NCI-H526 (cell line): ENCODE results near the gene CCDC137.

ENCODE experiments used
- DNase-seq, 2 experiments: peaks; one replicate each; lab custom pipeline; 2025; lab: John Stamatoyannopoulos, UW

CCDC137 gene

GRCh38 chr17:81651692-81652091 lies 14.8 kb upstream of the CCDC137 start:
- peak in 1 of 2 experiments; percentile 12 for DNase-seq

- DNase-seq: no peak
Observed at GRCh38 chr17:81652906-81653771, 13.4 kb upstream of the CCDC137 start.

GRCh38 chr17:81655378-81656117 lies 11.0 kb upstream of the CCDC137 start:
- no peak for DNase-seq

- no peak for DNase-seq
Observed at GRCh38 chr17:81656118-81656743, 10.3 kb upstream of the CCDC137 start, which contains the start of gene PDE6G. Gene PDE6G (minus strand): TSS chr17:81656542. CDS start chr17:81653305, 3,237 bp downstream.

DNA sequence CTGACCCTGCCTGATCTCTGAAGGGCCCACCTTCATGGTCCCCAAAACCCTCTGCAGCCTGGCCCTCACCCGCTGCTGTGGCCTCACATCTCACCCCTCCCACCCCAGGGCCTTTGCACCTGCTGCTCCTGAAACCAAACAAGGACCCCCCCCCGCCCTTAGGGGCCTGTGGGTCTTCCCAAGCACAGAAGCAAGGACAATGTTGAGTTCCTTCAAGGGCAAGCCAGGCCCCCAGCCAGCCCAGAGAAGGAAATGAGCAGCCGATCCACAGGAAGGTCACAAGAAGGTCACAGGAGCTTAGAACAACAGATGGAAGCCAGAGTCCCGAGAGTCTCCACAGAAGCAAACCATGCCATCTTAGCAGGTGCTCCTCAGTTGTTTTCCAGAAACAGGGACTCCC lies 9.7 kb upstream of the CCDC137 start:
- no peak for DNase-seq

- DNase-seq: peak in 1 of 2 experiments; percentile 66
Observed at GRCh38 chr17:81659038-81659437, 7.5 kb upstream of the CCDC137 start.

GRCh38 chr17:81660441-81660840 lies 6.1 kb upstream of the CCDC137 start:
- DNase-seq: no peak

GRCh38 chr17:81662002-81662401 lies 4.5 kb upstream of the CCDC137 start:
- DNase-seq: no peak

DNA sequence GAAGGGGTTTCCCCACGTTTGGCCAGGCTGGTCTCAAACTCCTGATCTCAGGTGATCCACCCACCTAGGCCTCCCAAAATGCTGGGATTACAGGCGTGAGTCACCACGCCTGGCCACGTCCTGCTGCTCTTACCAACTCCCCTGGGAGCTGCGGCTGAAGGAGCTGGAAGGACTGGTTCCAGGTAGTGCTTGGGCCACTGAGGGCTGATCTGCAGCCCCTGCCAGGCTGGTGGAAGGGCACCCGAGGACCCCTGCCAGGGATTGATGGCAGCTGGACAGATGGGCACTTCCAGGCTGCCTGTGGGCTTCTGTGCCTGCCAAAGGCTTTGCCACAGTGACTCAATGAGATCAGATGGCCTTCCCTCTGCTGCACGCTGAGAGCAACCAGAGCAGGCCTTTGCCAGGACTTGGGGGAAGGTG lies 2.5 kb upstream of the CCDC137 start:
- DNase-seq: no peak

DNA sequence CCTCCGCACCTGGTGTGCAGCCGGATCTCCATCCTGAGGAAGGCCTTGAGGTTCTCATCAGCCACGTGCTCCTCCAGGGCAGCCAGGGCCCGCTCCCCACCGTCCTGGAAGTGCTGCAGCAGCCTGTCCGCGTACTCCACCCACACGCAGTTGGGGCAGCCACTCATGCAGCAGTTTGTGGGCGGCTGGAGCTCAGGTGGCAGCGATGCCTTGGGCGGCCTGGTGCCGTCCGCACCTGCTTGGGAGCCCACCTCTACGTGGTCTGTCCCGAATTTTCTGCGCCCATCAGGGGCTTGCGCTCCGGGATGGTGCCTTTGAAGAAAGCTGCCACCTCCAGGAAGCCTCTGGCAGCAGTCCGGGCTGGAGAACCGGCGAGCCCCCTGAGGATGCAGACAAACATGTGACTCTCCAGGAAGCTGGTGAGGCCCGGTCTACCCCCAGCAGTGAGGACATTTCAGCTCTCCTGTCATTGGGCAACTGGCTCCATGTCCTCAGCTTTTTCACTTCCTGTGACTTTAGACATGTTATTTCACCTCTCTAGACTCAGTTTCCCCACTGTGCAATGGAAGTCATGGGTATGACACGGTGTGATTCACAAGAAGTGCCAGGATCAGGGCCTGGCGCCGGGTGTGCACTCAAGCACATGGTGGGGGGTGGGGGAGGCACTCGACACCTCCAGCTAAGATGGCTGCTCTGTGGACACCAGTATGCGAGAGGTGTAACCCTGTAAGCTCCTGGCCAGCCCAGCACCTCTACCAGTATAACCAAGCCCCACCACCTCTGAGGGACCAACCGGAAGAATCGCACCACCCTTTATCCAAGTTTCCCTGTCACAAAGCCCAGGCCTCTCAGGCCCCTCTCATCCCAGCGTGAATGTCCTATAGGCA lies 1.1 kb upstream of the CCDC137 start:
- DNase-seq: peak in 1 of 2 experiments; percentile 37

- peak in 1 of 2 experiments; percentile 76 for DNase-seq
Observed at GRCh38 chr17:81666092-81666341, 520 bp upstream of the CCDC137 start.

GRCh38 chr17:81667754-81668153 lies 1.2 kb downstream of the CCDC137 start:
- peak in 1 of 2 experiments; percentile 29 for DNase-seq

- no peak for DNase-seq
Observed at GRCh38 chr17:81672504-81672903, 6.0 kb downstream of the CCDC137 start.

DNA sequence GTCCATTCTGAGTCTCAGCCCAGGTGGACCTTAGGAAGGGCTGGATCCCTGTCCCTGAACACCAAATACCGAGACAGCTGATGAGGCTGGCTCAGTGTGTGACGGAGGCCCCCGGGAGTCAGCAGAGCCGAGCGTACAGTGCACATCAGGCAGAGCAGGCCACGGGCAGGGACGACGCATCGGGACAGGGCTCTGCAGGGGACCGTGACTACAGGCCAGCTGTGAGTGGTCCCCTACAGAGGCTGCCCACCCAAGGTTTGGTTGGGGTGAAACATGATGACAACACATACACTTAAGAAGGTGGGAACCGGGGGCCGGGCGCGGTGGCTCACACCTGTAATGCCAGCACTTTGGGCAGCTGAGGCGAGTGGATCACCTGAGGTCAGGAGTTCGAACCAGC lies 6.4 kb downstream of the CCDC137 start:
- DNase-seq: no peak

DNA sequence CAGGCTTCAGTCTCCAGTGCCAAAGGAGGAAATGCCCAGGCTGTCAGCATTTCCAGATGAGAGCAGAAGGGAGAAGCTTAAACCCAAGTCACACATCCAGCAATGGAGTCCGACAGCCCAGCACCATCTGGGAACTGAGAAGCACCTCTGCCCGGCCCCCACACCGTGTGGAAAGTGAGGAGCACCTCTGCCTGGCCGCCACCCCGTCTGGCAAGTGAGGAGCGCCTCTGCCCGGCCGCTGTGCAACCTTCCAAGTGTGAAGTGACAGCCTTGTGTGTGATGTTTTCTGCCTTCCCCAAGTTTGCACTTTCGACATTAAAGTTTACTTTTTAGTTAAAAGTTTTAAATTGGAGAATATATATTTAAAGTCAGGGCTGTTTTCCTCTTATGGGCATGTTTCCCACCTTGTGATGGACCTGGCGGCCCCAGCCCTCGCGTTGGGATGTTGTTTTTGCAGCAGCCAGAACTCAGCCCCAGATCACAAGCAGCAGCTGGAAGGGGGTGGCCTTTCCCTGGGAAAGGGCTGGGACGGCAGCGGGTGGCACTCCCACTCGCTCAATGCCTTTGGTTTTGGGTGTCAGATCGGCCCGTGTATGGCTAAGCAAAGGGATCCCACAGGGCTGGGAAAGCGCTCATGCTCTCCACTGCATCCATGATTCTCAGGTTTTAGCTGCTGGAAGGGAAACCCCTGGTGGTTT lies 7.2 kb downstream of the CCDC137 start:
- DNase-seq: no peak

DNA sequence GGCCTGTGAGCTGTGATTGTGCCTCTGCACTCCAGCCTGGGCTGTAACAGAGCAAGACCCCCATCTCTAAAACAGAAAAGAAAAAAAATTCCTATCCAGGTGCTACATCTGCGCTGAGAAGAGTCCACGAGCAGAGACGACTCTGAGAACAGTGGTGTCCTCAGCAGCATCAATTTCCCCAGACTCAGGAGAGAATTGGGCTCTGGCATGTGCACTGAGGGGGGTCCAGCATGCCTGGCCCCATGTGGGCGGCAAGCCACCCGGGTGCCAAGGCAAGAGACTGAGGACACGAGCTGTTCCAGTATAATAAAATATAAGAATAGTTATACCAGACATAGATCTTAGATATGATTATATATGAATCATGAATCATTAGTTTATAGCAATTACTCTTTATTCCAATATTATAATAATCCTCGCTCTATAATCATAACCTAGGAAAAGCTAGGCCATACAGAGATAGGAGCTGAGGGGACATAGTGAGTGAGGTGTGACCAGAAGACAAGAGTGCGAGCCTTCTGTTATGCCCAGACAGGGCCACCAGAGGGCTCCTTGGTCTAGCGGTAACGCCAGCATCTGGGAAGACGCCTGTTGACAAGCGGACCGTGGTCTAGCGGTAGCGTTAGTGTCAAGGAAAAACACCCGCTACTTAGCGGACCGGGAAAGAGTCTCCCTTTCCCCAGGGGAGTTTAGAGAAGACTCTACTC lies 9.1 kb downstream of the CCDC137 start:
- DNase-seq: peak; percentile 32 to 35

DNA sequence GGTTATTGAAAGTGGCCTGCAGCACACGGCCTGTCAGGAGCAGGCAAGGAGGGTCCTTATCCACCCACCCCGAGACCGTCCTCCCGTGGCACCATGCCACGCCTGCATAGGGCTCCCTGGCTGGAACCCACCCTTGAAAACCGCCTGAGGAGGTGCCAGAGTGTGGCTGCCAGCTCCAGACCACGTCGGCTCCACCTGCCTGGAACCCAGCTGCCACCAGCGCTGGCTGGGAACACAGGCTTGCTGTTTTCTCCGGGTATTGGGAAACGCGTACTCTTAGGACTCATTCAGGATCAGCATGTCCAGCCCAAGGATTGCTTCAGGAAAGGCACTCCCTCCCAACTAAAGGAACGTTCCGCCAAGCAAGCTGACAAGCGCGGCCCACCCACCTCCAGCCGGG lies 10.4 kb downstream of the CCDC137 start:
- DNase-seq: peak in 1 of 2 experiments; percentile 16

DNA sequence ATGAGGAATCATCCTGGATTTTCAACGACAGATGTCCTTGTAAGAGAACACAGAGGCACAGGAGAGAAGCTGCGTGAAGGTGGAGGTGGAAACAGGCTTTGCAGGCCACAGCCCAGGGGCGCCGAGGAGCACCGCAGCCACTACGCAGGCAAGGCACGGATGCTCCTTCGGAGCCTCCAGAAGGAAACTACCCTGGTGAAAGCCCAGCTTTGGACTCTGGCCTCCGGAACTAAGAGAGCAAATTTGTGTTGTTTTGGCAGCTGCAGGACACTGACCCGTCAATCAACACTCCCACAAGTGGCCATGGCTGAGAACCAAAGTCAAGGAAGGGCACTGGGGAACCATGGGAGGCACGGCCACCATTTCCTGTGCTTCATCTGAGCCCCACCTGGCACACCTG lies 13.6 kb downstream of the CCDC137 start:
- no peak for DNase-seq

DNA sequence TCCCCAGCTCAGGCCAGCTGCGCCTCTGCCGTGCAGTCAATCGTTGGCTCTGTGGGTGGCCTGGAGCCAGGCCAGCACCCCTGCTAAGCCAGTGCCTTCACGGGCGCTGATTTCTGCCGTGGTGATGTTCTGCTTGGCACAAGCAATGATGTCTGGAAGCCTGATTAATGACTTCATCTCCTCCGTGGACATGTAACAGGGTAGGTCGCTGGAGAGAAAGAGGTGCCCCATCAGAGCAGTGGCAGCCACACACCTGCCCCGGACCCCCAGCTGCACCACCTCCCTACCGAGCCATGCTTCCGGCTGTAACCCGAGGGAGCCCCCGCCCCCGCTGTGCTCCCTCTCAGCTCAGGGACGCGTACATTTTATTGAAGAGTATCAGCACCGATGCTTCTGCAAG lies 15.1 kb downstream of the CCDC137 start:
- DNase-seq: no peak

GRCh38 chr17:81682565-81683207 lies 16.1 kb downstream of the CCDC137 start:
- no peak for DNase-seq
